ENCODE data around the gene GASK1B.

- no peak for TF ChIP-seq CTCF (IDR thresholded peaks at IDR 0.05; ENCODE audit: low read depth, low read length)
- TF ChIP-seq EZH2phosphoT487 (IDR thresholded peaks at IDR 0.05; ENCODE audit: low read depth), result no peak
Measured at GRCh38 chr4:158179465-158179864, 6.6 kb upstream of the GASK1B start.
